Astrocyte of the cerebellum (primary cell): ENCODE data around the gene OR10K2.

ENCODE experiments used
- DNase-seq: peaks from one replicate; pipeline ENCODE4 v3.0.0-alpha.2; 2011; ENCODE audit warnings: low read depth
- H3K4me3 ChIP-seq: 2 replicates; pipeline ENCODE4 v1.5.1; 2011; ENCODE audit warnings: mild to moderate bottlenecking, low read depth, low read length, moderate library complexity
- in situ Hi-C: cut with HindIII; loops from 2 replicates; pipeline ENCODE4 v1.10.0; 2017; ENCODE audit warnings: low sequenced_read_pairs
- TF ChIP-seq, protein P1 (sequence below): IDR thresholded peaks from 2 replicates; pipeline ENCODE4 v1.5.1; 2012; ENCODE audit warnings: low read length, low read depth, moderate library complexity, mild to moderate bottlenecking; ENCODE audit errors: missing control alignments

OR10K2 gene

DNA sequence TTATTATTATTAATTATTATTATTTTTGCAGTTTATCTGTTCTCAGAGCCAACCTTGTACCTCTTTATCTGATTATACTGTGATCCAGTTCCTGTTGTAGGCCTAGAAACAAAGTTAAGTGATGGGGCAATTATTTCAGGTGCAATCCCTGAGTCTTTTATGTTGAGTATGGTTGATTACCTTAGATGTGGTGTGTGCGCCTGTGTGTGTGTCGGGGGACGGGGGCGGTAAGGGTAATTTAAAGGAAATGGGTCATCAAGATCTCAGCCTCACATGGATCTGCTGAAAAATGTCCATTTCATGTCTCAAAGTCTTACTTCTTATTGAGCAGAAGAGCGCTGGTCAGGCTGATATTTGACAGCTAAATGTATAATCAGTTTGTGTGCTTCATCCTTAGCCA, 18.9 kb downstream of the OR10K2 start:
- DNase-seq = no peak
- no peak overlapping the region for H3K4me3 ChIP-seq
- TF ChIP-seq, protein P1, sequence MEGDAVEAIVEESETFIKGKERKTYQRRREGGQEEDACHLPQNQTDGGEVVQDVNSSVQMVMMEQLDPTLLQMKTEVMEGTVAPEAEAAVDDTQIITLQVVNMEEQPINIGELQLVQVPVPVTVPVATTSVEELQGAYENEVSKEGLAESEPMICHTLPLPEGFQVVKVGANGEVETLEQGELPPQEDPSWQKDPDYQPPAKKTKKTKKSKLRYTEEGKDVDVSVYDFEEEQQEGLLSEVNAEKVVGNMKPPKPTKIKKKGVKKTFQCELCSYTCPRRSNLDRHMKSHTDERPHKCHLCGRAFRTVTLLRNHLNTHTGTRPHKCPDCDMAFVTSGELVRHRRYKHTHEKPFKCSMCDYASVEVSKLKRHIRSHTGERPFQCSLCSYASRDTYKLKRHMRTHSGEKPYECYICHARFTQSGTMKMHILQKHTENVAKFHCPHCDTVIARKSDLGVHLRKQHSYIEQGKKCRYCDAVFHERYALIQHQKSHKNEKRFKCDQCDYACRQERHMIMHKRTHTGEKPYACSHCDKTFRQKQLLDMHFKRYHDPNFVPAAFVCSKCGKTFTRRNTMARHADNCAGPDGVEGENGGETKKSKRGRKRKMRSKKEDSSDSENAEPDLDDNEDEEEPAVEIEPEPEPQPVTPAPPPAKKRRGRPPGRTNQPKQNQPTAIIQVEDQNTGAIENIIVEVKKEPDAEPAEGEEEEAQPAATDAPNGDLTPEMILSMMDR = no peak
- in situ Hi-C loops = no loop called here

GRCh38 chr1:158400871-158401270, 25.2 kb downstream of the OR10K2 start:
- in situ Hi-C loops = no loop called here
- TF ChIP-seq, protein P1 = no peak
- H3K4me3 ChIP-seq = no peak overlapping the region
- no peak for DNase-seq

GRCh38 chr1:158398818-158399514, 27.1 kb downstream of the OR10K2 start, which contains the start of gene OR10T2:
Gene OR10T2 (minus strand): TSS chr1:158399466. CDS start chr1:158399466, 0 bp downstream.
- in situ Hi-C loops = no loop called here
- TF ChIP-seq, protein P1 = no peak

DNA sequence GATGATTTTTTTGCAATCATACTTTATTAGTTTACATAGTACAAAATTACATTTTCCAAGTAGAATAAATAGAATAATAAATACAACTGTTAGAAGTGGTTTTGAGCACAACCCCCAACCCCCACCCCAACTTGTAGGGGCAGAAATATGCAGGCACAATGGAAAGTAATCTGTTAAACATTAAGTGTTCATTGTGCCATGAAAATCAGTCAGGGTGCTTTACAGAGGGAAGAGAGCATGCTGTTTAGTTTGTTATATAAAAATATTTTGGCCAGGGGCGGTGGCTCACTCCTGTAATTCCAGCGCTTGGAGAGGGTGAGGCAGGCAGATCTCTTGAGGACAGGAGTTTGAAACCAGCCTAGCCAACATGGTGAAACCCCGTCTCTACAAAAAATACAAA, 29.4 kb downstream of the OR10K2 start:
- no peak overlapping the region for H3K4me3 ChIP-seq
- no peak for DNase-seq
- TF ChIP-seq, protein P1 = no peak
- in situ Hi-C loops = no loop called here

More at GRCh38 chr1:158398818-158399514, 27.1 kb downstream of the OR10K2 start, which contains the start of gene OR10T2:
- no peak for DNase-seq
- no peak within 1 kb of the TSS for H3K4me3 ChIP-seq

- TF ChIP-seq, protein P1 = no peak
- no peak overlapping the region for H3K4me3 ChIP-seq
- in situ Hi-C loops = no loop called here
- no peak for DNase-seq
Observed at GRCh38 chr1:158393476-158393875, 32.6 kb downstream of the OR10K2 start.

- DNase-seq = no peak
- H3K4me3 ChIP-seq = no peak overlapping the region
- in situ Hi-C loops = no loop called here
- TF ChIP-seq, protein P1 = no peak
Observed at GRCh38 chr1:158391099-158391498, 34.9 kb downstream of the OR10K2 start.
